Measurements from ENCODE around the gene ATP6AP1.

ATP6AP1 gene

GRCh38 chrX:154448484-154448883 lies 20.0 kb downstream of the ATP6AP1 start:
- no peak for DNase-seq (ENCODE audit: low read depth, low spot score)

GRCh38 chrX:154449618-154450017 lies 21.1 kb downstream of the ATP6AP1 start:
- no peak for DNase-seq (ENCODE audit: low read depth, low spot score)

GRCh38 chrX:154450312-154450711 lies 21.8 kb downstream of the ATP6AP1 start:
- no peak for DNase-seq (ENCODE audit: low read depth, low spot score)

GRCh38 chrX:154452823-154453222 lies 24.3 kb downstream of the ATP6AP1 start:
- no peak for DNase-seq (ENCODE audit: low read depth, low spot score)

- DNase-seq (ENCODE audit: low read depth, low spot score): no peak
Observed at GRCh38 chrX:154457491-154458115, 29.1 kb downstream of the ATP6AP1 start.

GRCh38 chrX:154458116-154458953 lies 29.9 kb downstream of the ATP6AP1 start, which contains the start of gene PLXNA3:
Gene PLXNA3 (plus strand): TSS chrX:154458281. CDS start chrX:154460184, 1,903 bp downstream.
- no peak for DNase-seq (ENCODE audit: low read depth, low spot score)

GRCh38 chrX:154458954-154459778 lies 30.7 kb downstream of the ATP6AP1 start:
- no peak for DNase-seq (ENCODE audit: low read depth, low spot score)

- DNase-seq (ENCODE audit: low read depth, low spot score): no peak
Observed at GRCh38 chrX:154459832-154460231, 31.4 kb downstream of the ATP6AP1 start.

- no peak for DNase-seq (ENCODE audit: low read depth, low spot score)
Observed at GRCh38 chrX:154460326-154460725, 31.8 kb downstream of the ATP6AP1 start.

- DNase-seq (ENCODE audit: low read depth, low spot score): no peak
Observed at GRCh38 chrX:154462396-154462795, 33.9 kb downstream of the ATP6AP1 start.

GRCh38 chrX:154463611-154464220 lies 35.2 kb downstream of the ATP6AP1 start:
- DNase-seq (ENCODE audit: low read depth, low spot score): no peak

GRCh38 chrX:154464806-154465365 lies 36.4 kb downstream of the ATP6AP1 start:
- no peak for DNase-seq (ENCODE audit: low read depth, low spot score)

GRCh38 chrX:154465601-154466000 lies 37.1 kb downstream of the ATP6AP1 start:
- no peak for DNase-seq (ENCODE audit: low read depth, low spot score)

GRCh38 chrX:154466036-154466435 lies 37.6 kb downstream of the ATP6AP1 start:
- DNase-seq (ENCODE audit: low read depth, low spot score): no peak

- no peak for DNase-seq (ENCODE audit: low read depth, low spot score)
Observed at GRCh38 chrX:154466907-154467306, 38.4 kb downstream of the ATP6AP1 start.

- DNase-seq (ENCODE audit: low read depth, low spot score): no peak
Observed at GRCh38 chrX:154467556-154467955, 39.1 kb downstream of the ATP6AP1 start.

GRCh38 chrX:154468217-154468616 lies 39.7 kb downstream of the ATP6AP1 start:
- DNase-seq (ENCODE audit: low read depth, low spot score): no peak

GRCh38 chrX:154469114-154469513 lies 40.6 kb downstream of the ATP6AP1 start:
- no peak for DNase-seq (ENCODE audit: low read depth, low spot score)

- DNase-seq (ENCODE audit: low read depth, low spot score): no peak
Observed at GRCh38 chrX:154469880-154470279, 41.4 kb downstream of the ATP6AP1 start.

GRCh38 chrX:154470434-154470833 lies 42.0 kb downstream of the ATP6AP1 start:
- DNase-seq (ENCODE audit: low read depth, low spot score): no peak

GRCh38 chrX:154470914-154471568 lies 42.6 kb downstream of the ATP6AP1 start:
- DNase-seq (ENCODE audit: low read depth, low spot score): no peak

Data from iPS DF 19.7 (cell line).